AG10803 (cell line): ENCODE results near the gene IFITM5.

Experiments used
- DNase-seq: peaks from one replicate; pipeline ENCODE4 v3.0.0; 2010; ENCODE audit warnings: low read depth
- H3K4me3 ChIP-seq: 2 replicates; pipeline ENCODE4 v1.5.1; 2011; ENCODE audit warnings: mild to moderate bottlenecking, low read length, control low read depth
- TF ChIP-seq, protein P1 (sequence below): conservative IDR thresholded peaks from 2 replicates; pipeline ENCODE4 v1.5.1; 2011; ENCODE audit warnings: mild to moderate bottlenecking, low read length, control low read depth, inconsistent platforms

The IFITM5 gene

DNA sequence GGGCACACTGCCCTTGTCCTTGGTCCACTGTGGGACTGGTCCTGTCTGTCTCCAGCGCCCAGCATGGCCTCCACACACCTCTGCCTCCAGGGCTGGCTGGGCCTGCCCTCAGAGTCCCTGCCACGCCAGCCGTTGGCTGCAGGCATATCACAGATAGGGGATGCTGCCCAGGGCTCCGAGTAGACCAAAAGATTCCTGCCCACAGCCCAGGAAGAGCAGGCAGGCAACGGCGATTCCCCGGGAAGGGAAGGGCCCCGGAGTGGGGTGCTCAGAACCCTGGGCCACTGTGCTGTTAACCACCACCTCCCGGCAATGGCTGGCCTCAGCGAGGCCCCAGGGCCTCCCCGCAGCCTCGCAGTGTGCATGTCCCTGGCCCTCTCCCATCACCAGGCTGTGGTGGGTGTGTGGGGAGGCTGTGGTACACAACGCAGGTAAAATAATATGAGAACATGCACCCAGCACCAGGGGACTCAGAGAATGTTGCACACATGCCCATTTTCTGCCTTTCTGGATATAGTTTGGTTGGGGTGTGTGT lies 2.2 kb downstream of the IFITM5 start:
- H3K4me3 ChIP-seq = no peak overlapping the region
- TF ChIP-seq, protein P1, sequence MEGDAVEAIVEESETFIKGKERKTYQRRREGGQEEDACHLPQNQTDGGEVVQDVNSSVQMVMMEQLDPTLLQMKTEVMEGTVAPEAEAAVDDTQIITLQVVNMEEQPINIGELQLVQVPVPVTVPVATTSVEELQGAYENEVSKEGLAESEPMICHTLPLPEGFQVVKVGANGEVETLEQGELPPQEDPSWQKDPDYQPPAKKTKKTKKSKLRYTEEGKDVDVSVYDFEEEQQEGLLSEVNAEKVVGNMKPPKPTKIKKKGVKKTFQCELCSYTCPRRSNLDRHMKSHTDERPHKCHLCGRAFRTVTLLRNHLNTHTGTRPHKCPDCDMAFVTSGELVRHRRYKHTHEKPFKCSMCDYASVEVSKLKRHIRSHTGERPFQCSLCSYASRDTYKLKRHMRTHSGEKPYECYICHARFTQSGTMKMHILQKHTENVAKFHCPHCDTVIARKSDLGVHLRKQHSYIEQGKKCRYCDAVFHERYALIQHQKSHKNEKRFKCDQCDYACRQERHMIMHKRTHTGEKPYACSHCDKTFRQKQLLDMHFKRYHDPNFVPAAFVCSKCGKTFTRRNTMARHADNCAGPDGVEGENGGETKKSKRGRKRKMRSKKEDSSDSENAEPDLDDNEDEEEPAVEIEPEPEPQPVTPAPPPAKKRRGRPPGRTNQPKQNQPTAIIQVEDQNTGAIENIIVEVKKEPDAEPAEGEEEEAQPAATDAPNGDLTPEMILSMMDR = no peak
- no peak for DNase-seq

DNA sequence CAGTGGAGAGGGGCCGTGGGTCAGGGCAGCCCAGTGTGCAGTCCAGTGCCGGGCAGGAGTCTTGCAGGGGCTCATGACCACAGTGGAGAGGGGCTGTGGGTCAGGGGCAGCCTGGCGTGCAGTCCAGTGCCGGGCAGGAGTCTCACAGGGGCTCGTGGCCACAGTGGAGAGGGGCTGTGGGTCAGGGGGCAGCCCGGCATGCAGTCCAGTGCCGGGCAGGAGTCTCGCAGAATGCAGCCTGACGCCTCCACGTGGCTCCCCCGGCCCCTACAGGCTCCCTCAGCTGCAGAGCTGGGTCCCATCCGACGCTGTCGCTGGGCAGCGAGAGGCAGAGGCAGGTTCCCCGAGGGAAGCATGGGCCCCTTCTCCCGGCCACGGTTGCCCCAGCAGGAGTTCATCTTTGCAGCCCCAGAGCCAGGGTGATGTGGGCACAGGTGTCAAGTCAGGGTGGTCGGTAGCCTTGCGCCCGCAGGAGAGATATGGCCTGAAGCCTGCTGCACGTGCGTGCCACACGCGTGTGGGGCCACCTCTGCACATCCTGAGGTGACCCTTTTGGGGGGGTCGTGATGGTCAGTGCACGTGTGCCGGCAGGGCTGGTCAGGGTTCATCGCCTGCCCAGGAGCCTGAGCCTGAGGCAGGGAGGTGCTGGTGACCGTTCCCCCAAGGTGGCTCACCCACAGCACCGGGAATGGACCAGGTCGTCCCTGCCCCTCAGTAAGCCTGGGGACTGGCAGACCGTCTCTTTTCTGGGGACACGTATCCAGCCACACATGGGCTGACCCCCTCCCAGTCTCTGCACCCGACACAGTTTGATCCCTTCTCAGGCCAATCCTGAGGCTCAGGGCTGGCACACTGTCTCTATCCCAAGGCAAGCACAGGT lies 2.9 kb downstream of the IFITM5 start:
- no peak for DNase-seq
- no peak overlapping the region for H3K4me3 ChIP-seq
- TF ChIP-seq, protein P1 = no peak

DNA sequence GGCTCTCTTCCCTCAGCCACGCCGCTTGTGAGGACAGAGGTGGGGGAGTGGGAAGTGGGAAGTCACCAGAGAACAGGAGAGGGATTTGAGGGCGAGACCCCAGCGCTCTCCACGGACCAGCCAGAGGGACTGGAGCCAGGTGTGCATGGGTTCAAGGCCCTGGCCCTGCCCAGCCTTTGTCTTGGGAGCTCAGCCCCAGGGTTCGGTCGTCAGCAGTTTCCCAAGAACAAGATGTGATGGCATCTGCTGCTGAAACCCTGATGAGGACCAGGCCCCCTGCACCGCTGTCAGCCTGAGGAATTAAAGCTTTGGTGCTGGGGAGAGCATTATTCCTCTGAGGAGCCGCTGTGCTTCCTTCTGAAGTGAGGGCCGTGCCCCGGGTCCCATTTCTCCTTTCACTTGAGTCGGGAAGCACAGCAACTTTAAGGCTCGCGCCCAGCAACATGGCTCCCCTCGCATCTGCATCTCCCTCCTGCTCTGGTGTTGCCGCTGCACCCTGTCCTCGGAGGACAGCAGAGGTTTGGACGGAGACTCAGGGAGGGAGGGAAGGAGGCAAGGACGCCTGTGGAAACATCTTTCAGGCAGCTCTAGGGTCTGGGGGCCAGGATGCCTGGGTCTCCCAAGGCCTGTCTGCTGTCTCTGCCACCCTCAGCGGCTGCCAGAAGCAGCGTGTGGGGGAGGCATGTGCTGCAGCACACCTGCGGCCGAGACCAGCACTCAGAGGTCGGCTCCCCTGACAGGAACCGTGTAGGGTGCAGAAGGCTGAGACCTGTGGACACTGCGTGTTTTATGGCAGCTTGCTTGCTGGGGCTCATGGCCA lies 3.8 kb downstream of the IFITM5 start:
- TF ChIP-seq, protein P1 = no peak
- DNase-seq = no peak
- H3K4me3 ChIP-seq = no peak overlapping the region

DNA sequence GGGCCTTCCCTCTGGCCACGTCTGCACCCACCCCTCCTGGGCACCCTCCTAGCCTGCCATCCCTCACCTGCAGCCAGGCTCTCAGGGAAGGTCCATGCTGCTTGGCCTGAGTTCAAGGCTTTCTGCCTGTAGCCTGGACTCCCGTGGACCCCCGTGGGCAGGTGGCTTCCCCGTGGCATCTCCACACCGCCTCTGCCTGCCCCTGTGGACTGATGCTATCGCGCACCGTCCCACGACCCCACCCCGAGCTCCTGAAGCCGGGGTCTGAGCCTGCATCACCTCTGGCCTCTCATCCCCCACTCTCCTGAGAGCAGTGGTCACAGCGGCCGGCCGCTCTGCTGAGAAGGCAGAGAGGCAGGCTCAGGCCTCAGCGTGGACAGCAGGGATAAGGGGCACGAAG lies 4.5 kb downstream of the IFITM5 start:
- TF ChIP-seq, protein P1 = no peak

DNA sequence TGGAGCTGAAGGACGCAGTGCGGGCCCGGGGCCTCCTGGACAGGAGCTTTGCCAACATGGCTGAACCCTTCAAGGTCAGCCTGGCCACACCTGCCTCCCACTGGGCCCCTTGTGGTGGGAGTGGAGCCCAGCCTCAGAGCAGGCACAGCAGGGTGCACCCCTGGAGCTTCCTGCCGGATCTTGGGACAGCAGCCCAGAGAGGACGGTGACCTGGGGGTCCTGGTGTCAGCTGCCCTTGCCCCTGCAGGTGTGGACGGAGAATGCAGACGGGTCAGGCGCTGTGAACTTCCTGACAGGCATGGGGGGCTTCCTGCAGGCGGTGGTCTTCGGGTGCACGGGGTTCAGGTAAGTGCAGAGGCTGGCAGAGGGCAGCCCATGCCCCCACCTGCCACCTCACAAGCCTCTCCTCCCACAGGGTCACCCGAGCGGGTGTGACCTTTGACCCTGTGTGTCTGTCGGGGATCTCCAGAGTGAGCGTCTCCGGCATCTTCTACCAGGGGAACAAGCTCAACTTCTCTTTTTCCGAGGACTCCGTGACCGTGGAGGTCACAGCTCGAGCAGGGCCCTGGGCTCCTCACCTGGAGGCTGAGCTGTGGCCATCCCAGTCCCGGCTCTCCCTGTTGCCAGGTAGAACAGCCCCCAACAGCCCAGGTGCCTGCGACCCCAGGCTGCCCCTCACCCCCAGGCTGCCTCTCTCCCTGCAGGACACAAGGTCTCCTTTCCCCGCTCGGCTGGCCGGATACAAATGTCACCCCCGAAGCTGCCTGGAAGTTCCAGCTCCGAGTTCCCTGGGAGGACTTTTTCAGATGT lies 5.3 kb downstream of the IFITM5 start:
- no peak overlapping the region for H3K4me3 ChIP-seq
- no peak for DNase-seq
- TF ChIP-seq, protein P1 = no peak

More for the DNA sequence above, 4.5 kb downstream of the IFITM5 start:
- H3K4me3 ChIP-seq = no peak overlapping the region
- no peak for DNase-seq

DNA sequence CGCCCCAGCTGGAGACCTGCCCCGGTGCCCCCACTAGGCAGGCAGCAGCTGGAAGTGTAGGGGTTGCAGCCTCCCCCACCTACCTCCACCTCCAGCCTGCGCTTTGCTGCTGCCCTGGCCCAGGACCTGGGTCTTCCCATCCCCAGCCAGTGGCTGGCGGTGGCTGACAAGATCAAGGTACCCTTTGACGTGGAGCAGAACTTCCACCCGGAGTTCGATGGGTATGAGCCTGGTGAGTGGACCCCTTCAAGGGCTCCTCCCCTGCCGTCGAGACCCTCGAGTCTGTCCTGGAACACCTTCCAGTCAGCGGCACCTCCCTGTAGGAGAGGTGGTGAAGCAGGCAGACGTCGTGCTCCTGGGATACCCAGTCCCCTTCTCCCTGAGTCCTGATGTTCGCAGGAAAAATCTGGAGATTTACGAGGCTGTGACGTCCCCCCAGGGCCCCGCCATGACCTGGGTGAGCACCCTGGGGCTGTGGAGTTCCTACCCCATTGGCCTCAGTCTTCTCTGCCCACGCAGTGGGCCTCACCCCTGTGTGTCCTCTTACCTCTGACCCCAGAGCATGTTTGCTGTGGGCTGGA lies 6.0 kb downstream of the IFITM5 start:
- no peak for DNase-seq
- TF ChIP-seq, protein P1 = no peak
- no peak overlapping the region for H3K4me3 ChIP-seq
